ENCODE measurements around the gene ZNF660.
A peak's percentile ranks its signal among the peaks of the same experiment; 100 is the strongest.
"Not testable (repeated sequence)": the region's sequence is repeated elsewhere in the genome, so short reads cannot be mapped to it uniquely, and the experiment has no call there.

The ZNF660 gene

GRCh38 chr3:44584646-44585501 lies at the start of gene ZNF660:
TSS of gene ZNF660 (plus strand) at chr3:44584964. CDS start at chr3:44594194, 9,230 bp downstream.
- no peak for DNase-seq

- DNase-seq = no peak
Observed at GRCh38 chr3:44535364-44535763, 49.4 kb upstream of the ZNF660 start.

- not testable (repeated sequence) for DNase-seq
Observed at GRCh38 chr3:44544811-44545210, 40.0 kb upstream of the ZNF660 start.

GRCh38 chr3:44554626-44555592 lies 29.9 kb upstream of the ZNF660 start, which contains the start of gene ZKSCAN7:
TSS of gene ZKSCAN7 (plus strand) at chr3:44555193. CDS start at chr3:44557048, 1,855 bp downstream.
- peak; percentile 29 to 38 for DNase-seq

GRCh38 chr3:44555723-44556122 lies 29.0 kb upstream of the ZNF660 start:
- DNase-seq = no peak

- DNase-seq = no peak
Observed at GRCh38 chr3:44557074-44557473, 27.7 kb upstream of the ZNF660 start.

- no peak for DNase-seq
Observed at GRCh38 chr3:44561076-44561475, 23.7 kb upstream of the ZNF660 start.

- DNase-seq = no peak
Observed at GRCh38 chr3:44562147-44562546, 22.6 kb upstream of the ZNF660 start.

- DNase-seq = no peak
Observed at GRCh38 chr3:44568561-44568960, 16.2 kb upstream of the ZNF660 start.

GRCh38 chr3:44571024-44571423 lies 13.7 kb upstream of the ZNF660 start:
- no peak for DNase-seq

- DNase-seq = no peak
Observed at GRCh38 chr3:44576613-44577012, 8.2 kb upstream of the ZNF660 start.

GRCh38 chr3:44577354-44577952 lies 7.3 kb upstream of the ZNF660 start:
- not testable (repeated sequence) for DNase-seq

GRCh38 chr3:44578316-44578715 lies 6.4 kb upstream of the ZNF660 start:
- not testable (repeated sequence) for DNase-seq

- DNase-seq = not testable (repeated sequence)
Observed at GRCh38 chr3:44578924-44579515, 5.7 kb upstream of the ZNF660 start.

GRCh38 chr3:44579749-44580148 lies 5.0 kb upstream of the ZNF660 start:
- DNase-seq = not testable (repeated sequence)

GRCh38 chr3:44580971-44581370 lies 3.8 kb upstream of the ZNF660 start:
- DNase-seq = not testable (repeated sequence)

GRCh38 chr3:44596621-44597020 lies 11.9 kb downstream of the ZNF660 start:
- DNase-seq = no peak

GRCh38 chr3:44601749-44602148 lies 17.0 kb downstream of the ZNF660 start:
- DNase-seq = no peak

- DNase-seq = no peak
Observed at GRCh38 chr3:44612678-44613077, 27.9 kb downstream of the ZNF660 start.

- peak; percentile 22 to 27 for DNase-seq
Observed at GRCh38 chr3:44624749-44625480, 40.2 kb downstream of the ZNF660 start, which contains the start of gene ZNF197. TSS of gene ZNF197 (plus strand) at chr3:44625036. CDS start at chr3:44629155, 4,119 bp downstream.

- no peak for DNase-seq
Observed at GRCh38 chr3:44628716-44629115, 44.0 kb downstream of the ZNF660 start.

- DNase-seq = no peak
Observed at GRCh38 chr3:44632193-44632592, 47.4 kb downstream of the ZNF660 start.

All from activated CD4-positive, alpha-beta T cell treated with anti-CD3 and anti-CD28 coated beads, Interleukin-2, amount 50 U/mL, for 4 hours (primary cell).